HepG2 (cell line): ENCODE measurements around the gene PLLP. TPM values are rescaled to one million over a fixed set of nuclear protein-coding genes. Genes with fewer than 3 reads are reported as not detected.

ENCODE experiments used
- HNRNPLL ChIP-seq: fragments of 200-400 bp; formaldehyde crosslinking; IDR thresholded peaks from 2 replicates; pipeline ENCODE4 v1.6.1; 2017; ENCODE audit warnings: mild to moderate bottlenecking, low read depth, low read length; ENCODE audit not compliant: poor library complexity, severe bottlenecking
- KIAA2018 ChIP-seq: sonication (generic); formaldehyde crosslinking; IDR thresholded peaks from 2 replicates; pipeline ENCODE4 v1.5.0; 2020; ENCODE audit warnings: mild to moderate bottlenecking, missing genetic modification reagents, borderline replicate concordance
- MYPOP ChIP-seq: sonication (generic); formaldehyde crosslinking; IDR thresholded peaks from 2 replicates; pipeline ENCODE4 v1.8.1; 2023; ENCODE audit warnings: mild to moderate bottlenecking, moderate library complexity, missing genetic modification reagents
- ONECUT2 ChIP-seq: sonication (generic); formaldehyde crosslinking; IDR thresholded peaks from 2 replicates; pipeline ENCODE4 v1.4.0; 2020; ENCODE audit warnings: missing genetic modification reagents
- POLR2A ChIP-seq, 2 experiments: IDR thresholded peaks; 2 replicates each; pipeline ENCODE4 v1.6.1; 2011; ENCODE audit warnings: low read depth in 2 of 2, low read length in 2 of 2, mild to moderate bottlenecking in 1 of 2, moderate library complexity in 1 of 2; ENCODE audit not compliant: insufficient read depth in 1 of 2
- SPEN ChIP-seq: sonication (generic); formaldehyde crosslinking; IDR thresholded peaks from 2 replicates; pipeline ENCODE4 v1.5.1; 2020; ENCODE audit warnings: low read depth, mild to moderate bottlenecking, missing genetic modification reagents
- TFAP4 ChIP-seq: sonication (generic); IDR thresholded peaks from 2 replicates; pipeline ENCODE4 v1.6.1; 2016; ENCODE audit warnings: low read depth, borderline replicate concordance
- ZC3H13 ChIP-seq: sonication (generic); formaldehyde crosslinking; IDR thresholded peaks from 2 replicates; pipeline ENCODE4 v1.8.1; 2023; ENCODE audit warnings: mild to moderate bottlenecking, missing genetic modification reagents, moderate library complexity
- ZNF615 ChIP-seq: sonication (generic); formaldehyde crosslinking; IDR thresholded peaks from 2 replicates; pipeline ENCODE4 v1.5.0; 2020; ENCODE audit warnings: mild to moderate bottlenecking, missing genetic modification reagents, borderline replicate concordance
- ZSCAN12 ChIP-seq: sonication (generic); formaldehyde crosslinking; IDR thresholded peaks from 2 replicates; pipeline ENCODE4 v1.9.0; 2021; ENCODE audit warnings: mild to moderate bottlenecking, missing genetic modification reagents
- ZSCAN25 ChIP-seq: sonication (generic); formaldehyde crosslinking; IDR thresholded peaks from 2 replicates; pipeline ENCODE4 v1.8.0; 2022; ENCODE audit warnings: mild to moderate bottlenecking, missing genetic modification reagents
- ZSCAN5A ChIP-seq: sonication (generic); formaldehyde crosslinking; IDR thresholded peaks from 2 replicates; pipeline ENCODE4 v1.8.0; 2022; ENCODE audit warnings: mild to moderate bottlenecking, missing genetic modification reagents, borderline replicate concordance
- polyA plus RNA-seq, 8 experiments: library from polyadenylated mRNA; depleted of rRNA in 3 of 8; stranded (reverse) in 7 of 8; unstranded in 1 of 8; fragments of >200 nt; fragmentation: Illumina TruSeq in 4 of 8; extraction: Trizol in 4 of 8; gene quantifications; 2 replicates each; pipeline versions ENCODE4 v1.2.1 to v1.2.3, GENCODE V29; 2011 to 2016; ENCODE audit warnings: low read depth in 4 of 8, missing spikeins in 1 of 8, mixed read lengths in 1 of 8; ENCODE audit not compliant: insufficient read depth in 1 of 8
- total RNA-seq, 5 experiments: library from RNA; depleted of rRNA; stranded (reverse); fragments of >200 nt; fragmentation: Illumina TruSeq; extraction: Trizol; gene quantifications; 2 replicates each; pipeline ENCODE4 v1.2.3, GENCODE V29; 2016; ENCODE audit warnings: low read depth in 1 of 5
- TF ChIP-seq, protein P1 (sequence below): sonication (generic); formaldehyde crosslinking; IDR thresholded peaks from 2 replicates; pipeline ENCODE4 v1.9.0; 2022; ENCODE audit warnings: missing genetic modification reagents, mild to moderate bottlenecking, borderline replicate concordance
- TF ChIP-seq, protein P2 (sequence below): IDR thresholded peaks from 2 replicates; pipeline ENCODE4 v1.6.1; 2016; ENCODE audit warnings: missing genetic modification reagents, missing compliant biosample characterization

PLLP gene
- total and polyA plus RNA-seq, 2 of the 13 experiments (the other 11 are each of a cell fraction or from before 2014, with no cell fraction given), result 60.6 to 127 TPM

- TF ChIP-seq KIAA2018 (CRISPR knock-in tag) (no peak), ZSCAN25 (CRISPR knock-in tag) (peak; percentile 83; the same call in 1 of the 2 replicates), ZSCAN5A (CRISPR knock-in tag) (peak; percentile 61; the same call in 1 of the 2 replicates), POLR2A (IDR thresholded peaks at IDR 0.05; ENCODE audit: insufficient read depth in 1 of 2, low read depth in 2 of 2, low read length in 2 of 2) (peak; percentile 82 to 84), HNRNPLL (peak; percentile 98), ZSCAN12 (CRISPR knock-in tag) (no peak; the same call in 1 of the 2 replicates), SPEN (CRISPR knock-in tag) (peak; percentile 99), ZNF615 (CRISPR knock-in tag) (peak; percentile 77; the same call in 1 of the 2 replicates), ZC3H13 (CRISPR knock-in tag) (peak; percentile 88), TFAP4 (peak; percentile 9; the same call in 1 of the 2 replicates), MYPOP (no peak; the same call in 1 of the 2 replicates), ONECUT2 (CRISPR knock-in tag) (no peak)
- TF ChIP-seq, protein P1, sequence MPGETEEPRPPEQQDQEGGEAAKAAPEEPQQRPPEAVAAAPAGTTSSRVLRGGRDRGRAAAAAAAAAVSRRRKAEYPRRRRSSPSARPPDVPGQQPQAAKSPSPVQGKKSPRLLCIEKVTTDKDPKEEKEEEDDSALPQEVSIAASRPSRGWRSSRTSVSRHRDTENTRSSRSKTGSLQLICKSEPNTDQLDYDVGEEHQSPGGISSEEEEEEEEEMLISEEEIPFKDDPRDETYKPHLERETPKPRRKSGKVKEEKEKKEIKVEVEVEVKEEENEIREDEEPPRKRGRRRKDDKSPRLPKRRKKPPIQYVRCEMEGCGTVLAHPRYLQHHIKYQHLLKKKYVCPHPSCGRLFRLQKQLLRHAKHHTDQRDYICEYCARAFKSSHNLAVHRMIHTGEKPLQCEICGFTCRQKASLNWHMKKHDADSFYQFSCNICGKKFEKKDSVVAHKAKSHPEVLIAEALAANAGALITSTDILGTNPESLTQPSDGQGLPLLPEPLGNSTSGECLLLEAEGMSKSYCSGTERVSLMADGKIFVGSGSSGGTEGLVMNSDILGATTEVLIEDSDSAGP, result peak; percentile 93
- TF ChIP-seq, protein P2, sequence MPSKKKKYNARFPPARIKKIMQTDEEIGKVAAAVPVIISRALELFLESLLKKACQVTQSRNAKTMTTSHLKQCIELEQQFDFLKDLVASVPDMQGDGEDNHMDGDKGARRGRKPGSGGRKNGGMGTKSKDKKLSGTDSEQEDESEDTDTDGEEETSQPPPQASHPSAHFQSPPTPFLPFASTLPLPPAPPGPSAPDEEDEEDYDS, result peak; percentile 71; the same call in 1 of the 2 replicates
Measured at GRCh38 chr16:57244767-57245471, 39.6 kb downstream of the PLLP start, which contains the start of gene ARL2BP (continued).
